Adipocyte (in vitro differentiated cells): ENCODE results near the gene KMT2D.

Experiments
- DNase-seq: peaks from one replicate; pipeline ENCODE4 v3.0.0-alpha.2; 2015; ENCODE audit warnings: low read depth
- H3K27me3 ChIP-seq: replicated peaks from 2 replicates; pipeline ENCODE4 v1.7.0; 2013; ENCODE audit warnings: mild to moderate bottlenecking, low read length, moderate library complexity; ENCODE audit not compliant: control insufficient read depth, insufficient read depth
- H3K36me3 ChIP-seq: 2 replicates; pipeline ENCODE4 v1.7.0; 2013; ENCODE audit warnings: low read length, mild to moderate bottlenecking, moderate library complexity; ENCODE audit not compliant: control insufficient read depth, insufficient read depth, severe bottlenecking
- H3K4me1 ChIP-seq: 2 replicates; pipeline ENCODE4 v1.7.0; 2013; ENCODE audit warnings: mild to moderate bottlenecking, low read length, moderate library complexity; ENCODE audit not compliant: control insufficient read depth, insufficient read depth
- H3K4me3 ChIP-seq: 2 replicates; pipeline ENCODE4 v1.7.0; 2013; ENCODE audit warnings: mild to moderate bottlenecking, low read length, moderate library complexity
- H3K9ac ChIP-seq: 2 replicates; pipeline ENCODE4 v1.7.0; 2013; ENCODE audit warnings: mild to moderate bottlenecking, low read length, moderate library complexity
- H3K9me3 ChIP-seq: 2 replicates; pipeline ENCODE4 v1.7.0; 2013; ENCODE audit warnings: mild to moderate bottlenecking, low read length, moderate library complexity; ENCODE audit not compliant: control insufficient read depth

KMT2D gene, protein sequence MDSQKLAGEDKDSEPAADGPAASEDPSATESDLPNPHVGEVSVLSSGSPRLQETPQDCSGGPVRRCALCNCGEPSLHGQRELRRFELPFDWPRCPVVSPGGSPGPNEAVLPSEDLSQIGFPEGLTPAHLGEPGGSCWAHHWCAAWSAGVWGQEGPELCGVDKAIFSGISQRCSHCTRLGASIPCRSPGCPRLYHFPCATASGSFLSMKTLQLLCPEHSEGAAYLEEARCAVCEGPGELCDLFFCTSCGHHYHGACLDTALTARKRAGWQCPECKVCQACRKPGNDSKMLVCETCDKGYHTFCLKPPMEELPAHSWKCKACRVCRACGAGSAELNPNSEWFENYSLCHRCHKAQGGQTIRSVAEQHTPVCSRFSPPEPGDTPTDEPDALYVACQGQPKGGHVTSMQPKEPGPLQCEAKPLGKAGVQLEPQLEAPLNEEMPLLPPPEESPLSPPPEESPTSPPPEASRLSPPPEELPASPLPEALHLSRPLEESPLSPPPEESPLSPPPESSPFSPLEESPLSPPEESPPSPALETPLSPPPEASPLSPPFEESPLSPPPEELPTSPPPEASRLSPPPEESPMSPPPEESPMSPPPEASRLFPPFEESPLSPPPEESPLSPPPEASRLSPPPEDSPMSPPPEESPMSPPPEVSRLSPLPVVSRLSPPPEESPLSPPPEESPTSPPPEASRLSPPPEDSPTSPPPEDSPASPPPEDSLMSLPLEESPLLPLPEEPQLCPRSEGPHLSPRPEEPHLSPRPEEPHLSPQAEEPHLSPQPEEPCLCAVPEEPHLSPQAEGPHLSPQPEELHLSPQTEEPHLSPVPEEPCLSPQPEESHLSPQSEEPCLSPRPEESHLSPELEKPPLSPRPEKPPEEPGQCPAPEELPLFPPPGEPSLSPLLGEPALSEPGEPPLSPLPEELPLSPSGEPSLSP (N-terminal part only)

GRCh38 chr12:49060237-49061156, at the start of gene KMT2D:
KMT2D (minus strand) TSS chr12:49060794; CDS start chr12:49055324, 5,470 bp downstream.
- peak; percentile 98 for DNase-seq
- no peaks in the 10 kb centered on the region for H3K36me3 ChIP-seq
- no peaks in the 10 kb centered on the region for H3K27me3 ChIP-seq
- peaks cover 46% of the 10 kb centered on the region for H3K4me1 ChIP-seq
- H3K4me3 ChIP-seq: peak within 1 kb of the TSS; percentile 90
- H3K9ac ChIP-seq: peak within 1 kb of the TSS; percentile 96
- H3K9me3 ChIP-seq: no peaks in the 10 kb centered on the region

DNA sequence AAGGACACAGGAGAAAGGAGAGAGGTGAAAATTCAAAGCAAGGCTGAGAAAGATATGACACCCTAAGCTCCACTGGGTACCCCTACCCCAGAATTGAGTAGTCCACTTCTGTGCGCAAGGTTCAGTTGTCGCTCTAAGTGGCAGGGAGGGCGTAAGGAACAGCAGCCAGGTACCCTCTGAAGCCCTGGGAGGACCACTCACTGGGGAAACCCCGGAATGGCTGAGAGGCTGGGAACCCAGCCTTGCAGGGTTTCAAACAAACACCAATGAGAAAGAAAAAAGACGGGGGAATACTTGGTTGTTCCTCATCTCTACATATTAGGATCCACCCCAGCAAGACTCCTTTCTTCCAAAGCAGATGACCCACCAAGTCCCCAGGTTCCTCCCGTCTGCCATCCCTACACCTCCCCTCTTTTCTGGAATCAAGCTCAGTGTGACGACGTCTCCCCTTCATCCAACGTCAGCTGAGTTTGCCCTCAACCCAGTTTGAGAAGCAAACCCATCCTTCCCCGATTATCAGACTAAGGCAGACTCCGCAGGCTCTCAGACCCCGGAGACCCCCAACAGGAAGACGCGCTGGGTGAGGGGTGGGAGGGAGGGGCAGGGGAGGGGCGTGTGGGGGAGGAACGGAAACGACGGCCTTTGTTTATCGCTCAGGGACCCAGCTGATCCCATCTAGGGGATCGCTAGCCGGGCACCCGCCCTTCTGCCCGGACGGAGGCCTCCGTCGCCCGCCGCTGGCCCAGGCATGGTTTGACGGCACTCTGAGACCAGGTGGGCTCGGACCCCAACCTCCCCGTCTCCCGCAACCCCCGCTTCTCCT, 49.3 kb upstream of the KMT2D start:
- Histone ChIP-seq H3K27me3 (no peaks in the 10 kb centered on the region), H3K4me1 (peaks cover 30% of the 10 kb centered on the region), H3K9ac (peak overlapping the region; percentile 99), H3K36me3 (peaks cover 7% of the 10 kb centered on the region), H3K4me3 (peak overlapping the region; percentile 97), H3K9me3 (no peaks in the 10 kb centered on the region)
- DNase-seq: peak; percentile 56

DNA sequence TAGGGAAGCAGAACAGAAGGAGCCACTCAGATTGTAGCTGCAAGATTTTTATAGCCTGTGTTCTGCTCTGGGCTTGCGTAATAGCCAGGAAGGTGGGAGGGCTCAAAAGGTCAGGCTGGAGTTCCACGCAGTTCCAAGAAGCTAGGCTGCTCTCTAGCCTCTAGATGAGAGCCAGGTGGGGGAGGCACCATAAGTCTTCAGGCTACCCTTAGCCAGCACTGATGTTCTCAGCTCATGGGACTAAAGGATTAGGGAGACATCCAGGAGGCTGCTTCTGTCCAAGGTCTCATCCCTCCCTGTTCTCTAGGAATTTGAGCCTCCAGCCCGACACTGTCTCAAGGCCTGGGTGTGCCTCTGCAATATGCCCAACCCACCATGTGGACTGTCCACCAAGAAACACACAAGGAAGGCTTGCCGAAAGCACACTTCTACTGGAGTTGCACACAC, 48.4 kb upstream of the KMT2D start:
- Histone ChIP-seq H3K36me3 (peaks cover 13% of the 10 kb centered on the region), H3K9ac (peak overlapping the region; percentile 99), H3K27me3 (no peaks in the 10 kb centered on the region), H3K9me3 (no peaks in the 10 kb centered on the region), H3K4me3 (peak overlapping the region; percentile 97), H3K4me1 (peaks cover 30% of the 10 kb centered on the region)
- peak; percentile 56 for DNase-seq

GRCh38 chr12:49105504-49106084, 45.0 kb upstream of the KMT2D start:
- Histone ChIP-seq H3K4me3 (no peak overlapping the region), H3K9me3 (no peaks in the 10 kb centered on the region), H3K4me1 (peaks cover 26% of the 10 kb centered on the region), H3K9ac (no peak overlapping the region), H3K27me3 (no peaks in the 10 kb centered on the region), H3K36me3 (peaks cover 47% of the 10 kb centered on the region)
- no peak for DNase-seq

- Histone ChIP-seq H3K9me3 (no peaks in the 10 kb centered on the region), H3K4me1 (peaks cover 25% of the 10 kb centered on the region), H3K9ac (no peak overlapping the region), H3K27me3 (no peaks in the 10 kb centered on the region), H3K36me3 (peaks cover 55% of the 10 kb centered on the region), H3K4me3 (no peak overlapping the region)
- DNase-seq: no peak
Measured at GRCh38 chr12:49104822-49105221, 44.2 kb upstream of the KMT2D start.

GRCh38 chr12:49100380-49100779, 39.8 kb upstream of the KMT2D start:
- peaks cover 2% of the 10 kb centered on the region for H3K4me1 ChIP-seq
- peaks cover under 1% of the 10 kb centered on the region for H3K27me3 ChIP-seq
- no peak overlapping the region for H3K4me3 ChIP-seq
- no peak for DNase-seq
- H3K36me3 ChIP-seq: peaks cover 70% of the 10 kb centered on the region
- no peaks in the 10 kb centered on the region for H3K9me3 ChIP-seq
- no peak overlapping the region for H3K9ac ChIP-seq

DNA sequence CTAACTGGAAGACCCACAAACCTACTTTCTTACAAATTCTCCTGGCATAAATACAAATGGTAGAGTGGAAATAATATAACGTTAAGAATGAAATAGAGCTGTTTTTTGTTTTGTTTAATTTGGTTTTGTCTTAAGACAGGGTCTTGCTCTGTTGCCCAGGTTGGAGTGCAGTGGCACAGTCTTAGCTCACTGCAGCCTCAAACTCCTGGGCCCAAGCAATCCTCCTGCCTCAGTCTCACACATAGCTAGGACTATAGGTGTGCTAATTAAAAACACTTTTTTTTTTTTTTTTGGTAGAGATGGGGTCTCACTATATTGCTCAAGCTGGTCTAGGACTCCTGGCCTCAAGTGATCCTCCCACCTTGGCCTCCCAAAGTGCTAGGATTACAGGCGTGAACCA, 38.1 kb upstream of the KMT2D start:
- peaks cover 8% of the 10 kb centered on the region for H3K4me1 ChIP-seq

GRCh38 chr12:49098035-49098451, 37.4 kb upstream of the KMT2D start:
- Histone ChIP-seq H3K9ac (no peak overlapping the region), H3K36me3 (peaks cover 54% of the 10 kb centered on the region), H3K27me3 (peaks cover 20% of the 10 kb centered on the region), H3K9me3 (no peaks in the 10 kb centered on the region), H3K4me1 (peaks cover 8% of the 10 kb centered on the region), H3K4me3 (no peak overlapping the region)
- DNase-seq: peak; percentile 70

More for the DNA sequence above, 38.1 kb upstream of the KMT2D start:
- Histone ChIP-seq H3K9ac (no peak overlapping the region), H3K27me3 (peaks cover 14% of the 10 kb centered on the region), H3K4me3 (no peak overlapping the region), H3K9me3 (no peaks in the 10 kb centered on the region), H3K36me3 (peaks cover 61% of the 10 kb centered on the region)
- no peak for DNase-seq

DNA sequence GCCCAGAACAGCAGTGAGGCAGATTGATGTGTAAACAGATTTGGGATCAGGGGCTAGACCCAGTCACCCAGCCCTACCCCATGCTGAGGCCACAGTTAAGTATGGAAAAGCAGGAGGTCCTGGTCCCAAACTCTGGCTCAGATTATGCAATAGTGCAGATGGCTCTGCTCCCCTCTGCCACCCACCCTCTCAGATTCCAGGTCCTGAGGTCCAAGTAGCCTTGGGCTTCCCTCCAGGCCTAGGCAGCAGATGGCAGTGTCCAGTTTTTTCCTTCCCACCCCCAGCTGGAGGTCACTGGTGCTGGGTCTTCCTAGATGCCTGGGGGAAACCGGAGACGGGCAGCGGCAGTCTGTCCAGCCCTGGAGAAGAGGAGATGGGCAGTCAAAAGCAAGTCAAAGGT, 36.8 kb upstream of the KMT2D start:
- DNase-seq: no peak
- H3K9me3 ChIP-seq: no peaks in the 10 kb centered on the region
- no peak overlapping the region for H3K4me3 ChIP-seq
- H3K36me3 ChIP-seq: peaks cover 48% of the 10 kb centered on the region
- peaks cover 9% of the 10 kb centered on the region for H3K4me1 ChIP-seq
- H3K9ac ChIP-seq: no peak overlapping the region
- peaks cover 27% of the 10 kb centered on the region for H3K27me3 ChIP-seq

- Histone ChIP-seq H3K36me3 (peaks cover 24% of the 10 kb centered on the region), H3K4me1 (peaks cover 18% of the 10 kb centered on the region), H3K9me3 (no peaks in the 10 kb centered on the region), H3K4me3 (no peak overlapping the region), H3K27me3 (peaks cover 46% of the 10 kb centered on the region), H3K9ac (no peak overlapping the region)
- DNase-seq: no peak
Measured at GRCh38 chr12:49094975-49095365, 34.4 kb upstream of the KMT2D start.
